GM12878 (cell line): ENCODE results near the gene GREB1. TPM values are rescaled to one million over a fixed set of nuclear protein-coding genes. Genes with fewer than 3 reads are reported as not detected.

Experiments used
- microRNA-seq: library from miRNA; unstranded; fragments of <30 nt; microRNA quantifications from one replicate; pipeline ENCODE4, GENCODE V29; 2018
- polyA plus RNA-seq, 11 experiments: library from polyadenylated mRNA; depleted of rRNA in 4 of 11; unstranded in 6 of 11; stranded (reverse) in 5 of 11; fragments of >200 nt; fragmentation: Nextera tagmentation in 4 of 11; fragmentation: Illumina TruSeq in 1 of 11; extraction: Ambion mirVana in 4 of 11; extraction: Trizol in 1 of 11; gene quantifications; 1 replicate in 1 of 11; 2 replicates in 10 of 11; pipeline versions ENCODE4 v1.2.1 to v1.2.3, GENCODE V29; 2011 to 2016; ENCODE audit warnings: inconsistent platforms in 2 of 11, missing spikeins in 2 of 11, low read depth in 1 of 11
- small RNA-seq: library from RNA; depleted of rRNA; stranded (forward); fragments of <200 nt; gene quantifications from one replicate; pipeline ENCODE3, GENCODE V24; 2014
- total RNA-seq, 4 experiments: library from RNA; depleted of rRNA in 3 of 4; stranded (reverse); fragments of >200 nt in 3 of 4; fragmentation: Illumina TruSeq in 1 of 4; extraction: Trizol in 1 of 4; gene quantifications; 2 replicates each; pipeline versions ENCODE4 v1.2.1 to v1.2.3, GENCODE V29; 2013 to 2021

Gene GREB1
- total and polyA plus RNA-seq, 10 of the 15 experiments (the other 5 are each of a cell fraction or from before 2014, with no cell fraction given) = 0.09 to 2.1 (median 0.37) TPM; not detected in 1

Small RNA genes within 50 kb of the gene (microRNA-seq; reads per million reads assigned to microRNA genes)
- gene MIR4429 = not detected

Small RNA genes within 50 kb of the gene (small RNA-seq; reads per million reads assigned to genes)
- not detected for gene MIR4429
- not detected for gene RN7SL674P
- gene RNA5SP84 = not detected
- not detected for gene RNU2-13P

Other genes starting within 250 kb of the GREB1 start
- 12.5 and 17.7 TPM in 2 replicates for gene ROCK2, start 189.4 kb upstream of the GREB1 start, total RNA-seq (2014; rRNA removed)
- 22.1 and 22.5 TPM in 2 replicates for gene ROCK2, start 189.4 kb upstream of the GREB1 start, total RNA-seq (2014; rRNA removed; fragmentation: Illumina TruSeq; extraction: Trizol)
- gene ROCK2, start 189.4 kb upstream of the GREB1 start, total RNA-seq (2021) = 16.3 and 19.3 TPM in 2 replicates
- 5.1 and 9.1 TPM in 2 replicates for gene ROCK2, start 189.4 kb upstream of the GREB1 start, polyA plus RNA-seq (2011; rRNA removed)
- 12.7 and 15.8 TPM in 2 replicates for gene ROCK2, start 189.4 kb upstream of the GREB1 start, polyA plus RNA-seq (2014; fragmentation: Illumina TruSeq; extraction: Trizol)
- 1 to 10 TPM; 4.6 to 5.8 TPM for gene ROCK2, start 189.4 kb upstream of the GREB1 start, polyA plus RNA-seq (2014; fragmentation: Nextera tagmentation; extraction: Ambion mirVana)
- gene ROCK2, start 189.4 kb upstream of the GREB1 start, polyA plus RNA-seq (2014; rRNA removed) = 6.3 and 7.6 TPM in 2 replicates
- gene ROCK2, start 189.4 kb upstream of the GREB1 start, polyA plus RNA-seq (2016; fragmentation: Nextera tagmentation; extraction: Ambion mirVana) = 1 to 10 TPM; 5.6 to 9.0 TPM
- gene E2F6, start 67.9 kb upstream of the GREB1 start, total RNA-seq (2014; rRNA removed) = 9.2 and 11.3 TPM in 2 replicates
- 9.9 and 10.1 TPM in 2 replicates for gene E2F6, start 67.9 kb upstream of the GREB1 start, total RNA-seq (2014; rRNA removed; fragmentation: Illumina TruSeq; extraction: Trizol)
- gene E2F6, start 67.9 kb upstream of the GREB1 start, total RNA-seq (2021) = 10.9 and 11.9 TPM in 2 replicates
- 15.5 and 19.7 TPM in 2 replicates for gene E2F6, start 67.9 kb upstream of the GREB1 start, polyA plus RNA-seq (2011; rRNA removed)
- 10.9 and 11.7 TPM in 2 replicates for gene E2F6, start 67.9 kb upstream of the GREB1 start, polyA plus RNA-seq (2014; fragmentation: Illumina TruSeq; extraction: Trizol)
- 1 to 10 TPM; 4.2 to 5.3 TPM for gene E2F6, start 67.9 kb upstream of the GREB1 start, polyA plus RNA-seq (2014; fragmentation: Nextera tagmentation; extraction: Ambion mirVana)
- 12.3 and 12.6 TPM in 2 replicates for gene E2F6, start 67.9 kb upstream of the GREB1 start, polyA plus RNA-seq (2014; rRNA removed)
- gene E2F6, start 67.9 kb upstream of the GREB1 start, polyA plus RNA-seq (2016; fragmentation: Nextera tagmentation; extraction: Ambion mirVana) = 10 to 100 TPM; 11.7 to 12.7 TPM
- not detected in 2 replicates for gene NTSR2, start 136.2 kb downstream of the GREB1 start, total RNA-seq (2014; rRNA removed)
- gene NTSR2, start 136.2 kb downstream of the GREB1 start, total RNA-seq (2014; rRNA removed; fragmentation: Illumina TruSeq; extraction: Trizol) = not detected in 2 replicates
- gene NTSR2, start 136.2 kb downstream of the GREB1 start, total RNA-seq (2021) = not detected in 2 replicates
- not detected in 2 replicates for gene NTSR2, start 136.2 kb downstream of the GREB1 start, polyA plus RNA-seq (2011; rRNA removed)
- not detected in 2 replicates for gene NTSR2, start 136.2 kb downstream of the GREB1 start, polyA plus RNA-seq (2014; fragmentation: Illumina TruSeq; extraction: Trizol)
- gene NTSR2, start 136.2 kb downstream of the GREB1 start, polyA plus RNA-seq (2014; fragmentation: Nextera tagmentation; extraction: Ambion mirVana) = not detected
- gene NTSR2, start 136.2 kb downstream of the GREB1 start, polyA plus RNA-seq (2014; rRNA removed) = 0.14 TPM in 1 of 2 replicates, not detected in the other
- not detected for gene NTSR2, start 136.2 kb downstream of the GREB1 start, polyA plus RNA-seq (2016; fragmentation: Nextera tagmentation; extraction: Ambion mirVana)
- 52.2 and 58.5 TPM in 2 replicates for gene LPIN1, start 212.6 kb downstream of the GREB1 start, total RNA-seq (2014; rRNA removed)
- gene LPIN1, start 212.6 kb downstream of the GREB1 start, total RNA-seq (2014; rRNA removed; fragmentation: Illumina TruSeq; extraction: Trizol) = 46.1 and 48.3 TPM in 2 replicates
- gene LPIN1, start 212.6 kb downstream of the GREB1 start, total RNA-seq (2021) = 59.9 and 61.4 TPM in 2 replicates
- gene LPIN1, start 212.6 kb downstream of the GREB1 start, polyA plus RNA-seq (2011; rRNA removed) = 75.6 and 82.5 TPM in 2 replicates
- gene LPIN1, start 212.6 kb downstream of the GREB1 start, polyA plus RNA-seq (2014; fragmentation: Illumina TruSeq; extraction: Trizol) = 50.8 and 52.3 TPM in 2 replicates
- gene LPIN1, start 212.6 kb downstream of the GREB1 start, polyA plus RNA-seq (2014; fragmentation: Nextera tagmentation; extraction: Ambion mirVana) = 10 to 100 TPM; 18.8 to 23.9 TPM
- gene LPIN1, start 212.6 kb downstream of the GREB1 start, polyA plus RNA-seq (2014; rRNA removed) = 60.1 and 63.6 TPM in 2 replicates
- 10 to 100 TPM; 37.0 to 37.5 TPM for gene LPIN1, start 212.6 kb downstream of the GREB1 start, polyA plus RNA-seq (2016; fragmentation: Nextera tagmentation; extraction: Ambion mirVana)